Transverse colon (tissue), 4 donors: Measurements from ENCODE around the gene AOPEP.
A peak's percentile ranks its signal among the peaks of the same experiment; 100 is the strongest.

Experiments
- CTCF ChIP-seq, 5 experiments: fragments of 200-600 bp in 3 of 5; fragments of 450-650 bp in 2 of 5; sonication (generic) in 3 of 5; IDR thresholded peaks; 1 replicate in 2 of 5; 2 replicates in 3 of 5; pipeline ENCODE4 v1.5.1; 2016 to 2017; ENCODE audit warnings: antibody characterized with exemption in 5 of 5, inconsistent platforms in 3 of 5, mild to moderate bottlenecking in 2 of 5, moderate library complexity in 1 of 5
- EP300 ChIP-seq: sonication (generic); formaldehyde crosslinking; IDR thresholded peaks from one replicate; pipeline ENCODE4 v1.6.1; 2017; ENCODE audit warnings: antibody characterized with exemption, low read depth
- POLR2A ChIP-seq: fragments of 450-650 bp; IDR thresholded peaks from one replicate; pipeline ENCODE4 v1.6.1; 2016; ENCODE audit warnings: antibody characterized with exemption, mild to moderate bottlenecking, moderate library complexity
- POLR2AphosphoS5 ChIP-seq, 3 donors: sonication (generic); formaldehyde crosslinking; IDR thresholded peaks; one replicate each; pipeline ENCODE4 v1.6.1; 2016; ENCODE audit warnings: antibody characterized with exemption in 3 of 3

- no peak for TF ChIP-seq POLR2A
- no peak for TF ChIP-seq CTCF (IDR thresholded peaks at IDR 0.05)
- peak; percentile 20 to 33 (median 32) for TF ChIP-seq POLR2AphosphoS5 (IDR thresholded peaks at IDR 0.05)
- no peak for TF ChIP-seq EP300
Measured at GRCh38 chr9:95018099-95018936, 291.8 kb downstream of the AOPEP start.
